Mucosa of stomach (tissue), 1 donor: ENCODE measurements around the gene UNC5A.
"Not testable (repeated sequence)": the region's sequence is repeated elsewhere in the genome, so short reads cannot be mapped to it uniquely, and the experiment has no call there.

Source experiments
- H3K27me3 ChIP-seq: one replicate; pipeline ENCODE4 v1.7.0; 2013; ENCODE audit warnings: mild to moderate bottlenecking, low read length; ENCODE audit not compliant: control insufficient read depth, insufficient read depth
- H3K36me3 ChIP-seq: one replicate; pipeline ENCODE4 v1.7.0; 2013; ENCODE audit warnings: low read length; ENCODE audit not compliant: control insufficient read depth, insufficient read depth
- H3K4me1 ChIP-seq: one replicate; pipeline ENCODE4 v1.7.0; 2013; ENCODE audit warnings: mild to moderate bottlenecking, low read length; ENCODE audit not compliant: control insufficient read depth, insufficient read depth
- H3K4me3 ChIP-seq: one replicate; pipeline ENCODE4 v1.7.0; 2013; ENCODE audit warnings: low read length
- H3K9ac ChIP-seq: one replicate; pipeline ENCODE4 v1.7.0; 2013; ENCODE audit warnings: mild to moderate bottlenecking, low read length, moderate library complexity
- H3K9me3 ChIP-seq: one replicate; pipeline ENCODE4 v1.7.0; 2013; ENCODE audit warnings: mild to moderate bottlenecking, low read length, moderate library complexity; ENCODE audit not compliant: control insufficient read depth
- donor health status: Pancreatic carcinoma.

UNC5A gene

GRCh38 chr5:176868126-176868525 is 57.8 kb downstream of the UNC5A start:
- Histone ChIP-seq H3K4me3 (no peak overlapping the region), H3K27me3 (peaks cover 30% of the 10 kb centered on the region), H3K9me3 (no peaks in the 10 kb centered on the region), H3K36me3 (no peaks in the 10 kb centered on the region), H3K4me1 (no peaks in the 10 kb centered on the region), H3K9ac (no peak overlapping the region)

GRCh38 chr5:176868731-176869130 is 58.4 kb downstream of the UNC5A start:
- Histone ChIP-seq H3K36me3 (no peaks in the 10 kb centered on the region), H3K9me3 (no peaks in the 10 kb centered on the region), H3K4me3 (no peak overlapping the region), H3K27me3 (peaks cover 26% of the 10 kb centered on the region), H3K4me1 (no peaks in the 10 kb centered on the region), H3K9ac (no peak overlapping the region)

- peaks cover 26% of the 10 kb centered on the region for H3K27me3 ChIP-seq
- H3K9me3 ChIP-seq: no peaks in the 10 kb centered on the region
- no peaks in the 10 kb centered on the region for H3K4me1 ChIP-seq
- H3K36me3 ChIP-seq: no peaks in the 10 kb centered on the region
- no peak overlapping the region for H3K4me3 ChIP-seq
- H3K9ac ChIP-seq: no peak overlapping the region
These were observed 59.2 kb downstream of the UNC5A start for GRCh38 chr5:176869501-176870109.

GRCh38 chr5:176870110-176870591 is 59.8 kb downstream of the UNC5A start:
- no peaks in the 10 kb centered on the region for H3K9me3 ChIP-seq
- H3K4me1 ChIP-seq: no peaks in the 10 kb centered on the region
- H3K27me3 ChIP-seq: peaks cover 25% of the 10 kb centered on the region
- H3K4me3 ChIP-seq: no peak overlapping the region
- no peak overlapping the region for H3K9ac ChIP-seq
- H3K36me3 ChIP-seq: no peaks in the 10 kb centered on the region

- H3K9ac ChIP-seq, H3K9me3 ChIP-seq, H3K36me3 ChIP-seq, H3K4me1 ChIP-seq, H3K4me3 ChIP-seq: not testable (repeated sequence)
- H3K27me3 ChIP-seq: peaks cover 20% of the 10 kb centered on the region
These were observed 60.3 kb downstream of the UNC5A start for GRCh38 chr5:176870644-176871043.

GRCh38 chr5:176872586-176872985 is 62.2 kb downstream of the UNC5A start:
- H3K4me1 ChIP-seq, H3K4me3 ChIP-seq, H3K27me3 ChIP-seq, H3K9me3 ChIP-seq, H3K9ac ChIP-seq, H3K36me3 ChIP-seq: not testable (repeated sequence)

GRCh38 chr5:176873011-176873410 is 62.7 kb downstream of the UNC5A start:
- H3K4me3 ChIP-seq, H3K9ac ChIP-seq, H3K27me3 ChIP-seq, H3K36me3 ChIP-seq, H3K4me1 ChIP-seq, H3K9me3 ChIP-seq: not testable (repeated sequence)

GRCh38 chr5:176873541-176874172 is 63.3 kb downstream of the UNC5A start:
- no peaks in the 10 kb centered on the region for H3K9me3 ChIP-seq
- no peak overlapping the region for H3K9ac ChIP-seq
- no peaks in the 10 kb centered on the region for H3K36me3 ChIP-seq
- no peaks in the 10 kb centered on the region for H3K4me1 ChIP-seq
- peaks cover 11% of the 10 kb centered on the region for H3K27me3 ChIP-seq
- H3K4me3 ChIP-seq: no peak overlapping the region

- Histone ChIP-seq H3K9ac (no peak overlapping the region), H3K36me3 (no peaks in the 10 kb centered on the region), H3K4me1 (no peaks in the 10 kb centered on the region), H3K4me3 (no peak overlapping the region), H3K27me3 (peaks cover 11% of the 10 kb centered on the region), H3K9me3 (no peaks in the 10 kb centered on the region)
These were observed 63.9 kb downstream of the UNC5A start for GRCh38 chr5:176874198-176874780.

GRCh38 chr5:176875014-176875550 is 64.7 kb downstream of the UNC5A start:
- Histone ChIP-seq H3K36me3 (no peaks in the 10 kb centered on the region), H3K9ac (no peak overlapping the region), H3K4me1 (no peaks in the 10 kb centered on the region), H3K27me3 (peaks cover 11% of the 10 kb centered on the region), H3K9me3 (no peaks in the 10 kb centered on the region), H3K4me3 (no peak overlapping the region)

GRCh38 chr5:176875783-176876505 is 65.6 kb downstream of the UNC5A start:
- Histone ChIP-seq H3K9me3 (no peaks in the 10 kb centered on the region), H3K36me3 (no peaks in the 10 kb centered on the region), H3K4me3 (no peak overlapping the region), H3K4me1 (no peaks in the 10 kb centered on the region), H3K27me3 (peaks cover 11% of the 10 kb centered on the region), H3K9ac (no peak overlapping the region)
